ENCODE measurements around the gene MYO5A. TPM values are rescaled to one million over a fixed set of nuclear protein-coding genes. Genes with fewer than 3 reads are reported as not detected.

Gene MYO5A
- total RNA-seq, 4 donors from 2014 or later = 22.0 to 37.4 (median 33.2) TPM

- Histone ChIP-seq H3K9me3 (no peaks in the 10 kb centered on the region), H3K27me3 (no peaks in the 10 kb centered on the region), H3K27ac (replicated peaks in 1 of 4) (peak overlapping the region in 1 of 4 donors; percentile 20), H3K4me3 (no peak overlapping the region), H3K4me1 (peaks cover 19 to 25% (median 23%) of the 10 kb centered on the region in 4 donors), H3K36me3 (peaks cover 0 to 9% (median 3%) of the 10 kb centered on the region in 4 donors)
- no peak for DNase-seq (ENCODE audit: extremely low spot score)
- no peak for TF ChIP-seq EP300 (IDR thresholded peaks at IDR 0.05)
- TF ChIP-seq POLR2AphosphoS5 (IDR thresholded peaks at IDR 0.05) = no peak
- TF ChIP-seq, protein P1, sequence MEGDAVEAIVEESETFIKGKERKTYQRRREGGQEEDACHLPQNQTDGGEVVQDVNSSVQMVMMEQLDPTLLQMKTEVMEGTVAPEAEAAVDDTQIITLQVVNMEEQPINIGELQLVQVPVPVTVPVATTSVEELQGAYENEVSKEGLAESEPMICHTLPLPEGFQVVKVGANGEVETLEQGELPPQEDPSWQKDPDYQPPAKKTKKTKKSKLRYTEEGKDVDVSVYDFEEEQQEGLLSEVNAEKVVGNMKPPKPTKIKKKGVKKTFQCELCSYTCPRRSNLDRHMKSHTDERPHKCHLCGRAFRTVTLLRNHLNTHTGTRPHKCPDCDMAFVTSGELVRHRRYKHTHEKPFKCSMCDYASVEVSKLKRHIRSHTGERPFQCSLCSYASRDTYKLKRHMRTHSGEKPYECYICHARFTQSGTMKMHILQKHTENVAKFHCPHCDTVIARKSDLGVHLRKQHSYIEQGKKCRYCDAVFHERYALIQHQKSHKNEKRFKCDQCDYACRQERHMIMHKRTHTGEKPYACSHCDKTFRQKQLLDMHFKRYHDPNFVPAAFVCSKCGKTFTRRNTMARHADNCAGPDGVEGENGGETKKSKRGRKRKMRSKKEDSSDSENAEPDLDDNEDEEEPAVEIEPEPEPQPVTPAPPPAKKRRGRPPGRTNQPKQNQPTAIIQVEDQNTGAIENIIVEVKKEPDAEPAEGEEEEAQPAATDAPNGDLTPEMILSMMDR (IDR thresholded peaks at IDR 0.05) = no peak
- TF ChIP-seq POLR2A (IDR thresholded peaks at IDR 0.05; ENCODE audit: low read depth) = no peak
- intact Hi-C loops (cut with DNase I) = no loop called here
- WGBS = 89% methylated on average over 11 of the region's 11 CpGs
Observed at GRCh38 chr15:52263563-52264282, 265.0 kb downstream of the MYO5A start.

- Histone ChIP-seq H3K27ac (replicated peaks in 1 of 4) (peak overlapping the region; percentile 72 to 79 (median 76)), H3K27me3 (no peaks in the 10 kb centered on the region), H3K4me3 (peak overlapping the region in 1 of 4 donors; percentile 6), H3K36me3 (no peaks in the 10 kb centered on the region), H3K9me3 (no peaks in the 10 kb centered on the region), H3K4me1 (peaks cover 25 to 30% (median 28%) of the 10 kb centered on the region in 4 donors)
- intact Hi-C loops (cut with DNase I) = no loop called here
- WGBS = 56% methylated on average over 5 of the region's 5 CpGs
- no peak for DNase-seq (ENCODE audit: extremely low spot score)
- no peak for TF ChIP-seq POLR2A (IDR thresholded peaks at IDR 0.05; ENCODE audit: low read depth)
- TF ChIP-seq POLR2AphosphoS5 (IDR thresholded peaks at IDR 0.05) = no peak
- no peak for TF ChIP-seq EP300 (IDR thresholded peaks at IDR 0.05)
- TF ChIP-seq, protein P1 (IDR thresholded peaks at IDR 0.05) = no peak
Observed at GRCh38 chr15:52262364-52262763, 266.3 kb downstream of the MYO5A start.

- H3K4me1 ChIP-seq = peaks cover 32 to 37% (median 35%) of the 10 kb centered on the region in 4 donors
- H3K27ac ChIP-seq (replicated peaks in 1 of 4) = peak overlapping the region; percentile 72 to 79 (median 76)
- TF ChIP-seq POLR2AphosphoS5 (IDR thresholded peaks at IDR 0.05) = peak; percentile 52 to 71
- TF ChIP-seq POLR2A (IDR thresholded peaks at IDR 0.05; ENCODE audit: low read depth) = no peak
- no peak for TF ChIP-seq EP300 (IDR thresholded peaks at IDR 0.05)
- TF ChIP-seq, protein P1 (IDR thresholded peaks at IDR 0.05) = peak in 1 of 3 experiments; percentile 20
- WGBS = 9% methylated on average over 5 of the region's 8 CpGs
- no peaks in the 10 kb centered on the region for H3K36me3 ChIP-seq
- no peak for DNase-seq (ENCODE audit: extremely low spot score)
- intact Hi-C loops (cut with DNase I) = no loop called here
- no peaks in the 10 kb centered on the region for H3K9me3 ChIP-seq
- peak overlapping the region in 2 of 4 donors; percentile 1 to 6 for H3K4me3 ChIP-seq
- no peaks in the 10 kb centered on the region for H3K27me3 ChIP-seq
Observed at GRCh38 chr15:52261498-52262242, 267.0 kb downstream of the MYO5A start.

DNA sequence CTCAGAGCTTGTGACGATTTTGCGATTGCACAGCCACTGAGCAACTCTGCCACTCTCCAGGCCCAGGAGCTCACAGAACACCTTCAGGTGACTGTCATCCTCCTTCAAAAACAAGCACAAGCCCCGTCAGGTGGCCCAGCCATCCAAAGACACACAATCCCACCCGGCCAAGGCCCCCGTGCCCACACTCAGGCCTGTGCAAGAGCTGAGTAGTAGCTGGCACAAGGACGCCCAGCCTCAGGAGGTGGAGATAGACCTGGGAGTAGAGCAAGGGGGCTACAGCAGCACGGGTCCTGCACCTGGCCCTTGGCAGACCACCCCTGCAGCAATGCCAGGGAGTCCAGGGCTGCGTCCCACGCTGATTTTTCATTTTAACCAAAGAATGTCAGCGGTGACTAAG, 267.7 kb downstream of the MYO5A start:
- 98% methylated on average over 4 of the region's 10 CpGs for WGBS
- no peak for DNase-seq (ENCODE audit: extremely low spot score)
- no peak for TF ChIP-seq POLR2A (IDR thresholded peaks at IDR 0.05; ENCODE audit: low read depth)
- no peak for TF ChIP-seq EP300 (IDR thresholded peaks at IDR 0.05)
- TF ChIP-seq, protein P1 (IDR thresholded peaks at IDR 0.05) = no peak
- Histone ChIP-seq H3K4me3 (no peak overlapping the region), H3K4me1 (peaks cover 32 to 40% (median 38%) of the 10 kb centered on the region in 4 donors), H3K27me3 (no peaks in the 10 kb centered on the region), H3K27ac (replicated peaks in 1 of 4) (peak overlapping the region; percentile 72 to 79 (median 76)), H3K9me3 (no peaks in the 10 kb centered on the region), H3K36me3 (no peaks in the 10 kb centered on the region)
- intact Hi-C loops (cut with DNase I) = no loop called here
